GM12878 (cell line): ENCODE data around the gene CREBBP. TPM values are rescaled to one million over a fixed set of nuclear protein-coding genes. Genes with fewer than 3 reads are reported as not detected.

Experiments
- ATAC-seq: fragments of 200-7000 bp; cut with Tn5 transposase; 3 replicates; pipeline ENCODE4 v1.9.1; 2020; ENCODE audit warnings: mild to moderate bottlenecking, moderate library complexity
- BruUV-seq: library from RNA; stranded (reverse); fragments of 400-500 nt; replicated peaks from 2 replicates; lab custom pipeline; 2021; lab: Mats Ljungman, UMichigan
- CTCF ChIA-PET: fragments of 300-600 bp; sonication (Branson Sonifier 250); formaldehyde crosslinking; extraction: SDS; loops from one replicate; lab custom pipeline; 2021; ENCODE audit warnings: inconsistent platforms; lab: Yijun Ruan, JAX
- POLR2A ChIA-PET: fragments of 350-600 bp; formaldehyde crosslinking; extraction: SDS; loops from one replicate; lab custom pipeline; 2021; ENCODE audit warnings: inconsistent platforms; lab: Charles Lee
- RAD21 ChIA-PET: fragments of 300-600 bp; sonication (Branson Sonifier 250); formaldehyde crosslinking; loops from one replicate; lab custom pipeline; 2023; ENCODE audit warnings: antibody characterized with exemption; ENCODE audit not compliant: unreplicated experiment; lab: Charles Lee
- SMC1A ChIA-PET: fragments of 300-600 bp; sonication (Branson Sonifier 250); formaldehyde crosslinking; loops from one replicate; lab custom pipeline; 2023; ENCODE audit not compliant: unreplicated experiment, uncharacterized antibody; lab: Charles Lee
- DNase-seq: peaks from one replicate; pipeline ENCODE4 v3.0.0-alpha.2; 2011; ENCODE audit warnings: low read depth, low spot score
- FAIRE-seq: peaks from 3 replicates; lab custom pipeline; 2011; peaks lifted over from hg19 to GRCh38; lab: Jason Lieb, UNC
- H2AFZ ChIP-seq: 2 replicates; pipeline ENCODE4 v1.6.0; 2011; ENCODE audit warnings: low read depth, low read length, control low read depth; ENCODE audit not compliant: control insufficient read depth
- H3K27ac ChIP-seq: 2 replicates; pipeline ENCODE4 v1.5.1; 2011; ENCODE audit warnings: control low read depth; ENCODE audit not compliant: control insufficient read depth, insufficient read depth
- H3K27me3 ChIP-seq, 2 experiments: replicated peaks in 1 of 2; 2 replicates each; pipeline versions ENCODE4 v1.6.0 to v1.6.1; 2011; ENCODE audit warnings: low read length in 1 of 2; ENCODE audit not compliant: control insufficient read depth in 2 of 2, insufficient read depth in 2 of 2
- H3K36me3 ChIP-seq, 2 experiments: 2 replicates each; pipeline ENCODE4 v1.5.1; 2011; ENCODE audit warnings: low read length in 1 of 2; ENCODE audit not compliant: control insufficient read depth in 2 of 2, insufficient read depth in 2 of 2
- H3K4me1 ChIP-seq: 2 replicates; pipeline ENCODE4 v1.6.1; 2011; ENCODE audit warnings: mild to moderate bottlenecking, low read length, moderate library complexity, mixed read lengths; ENCODE audit not compliant: control insufficient read depth, insufficient read depth
- H3K4me2 ChIP-seq: 2 replicates; pipeline ENCODE4 v1.6.0; 2011; ENCODE audit warnings: control low read depth; ENCODE audit not compliant: control insufficient read depth, insufficient read depth
- H3K4me3 ChIP-seq: fragments of 200-600 bp; sonication (generic); 2 replicates; pipeline ENCODE4 v1.5.1; 2016
- H3K79me2 ChIP-seq: 2 replicates; pipeline ENCODE4 v1.6.0; 2011; ENCODE audit warnings: low read length; ENCODE audit not compliant: control insufficient read depth, insufficient read depth
- H3K9ac ChIP-seq: 2 replicates; pipeline ENCODE4 v1.8.0; 2011; ENCODE audit warnings: low read length, control low read depth, mixed read lengths; ENCODE audit not compliant: control insufficient read depth, insufficient read depth
- H3K9me3 ChIP-seq: replicated peaks from 3 replicates; pipeline ENCODE4 v1.5.1; 2011; ENCODE audit warnings: mild to moderate bottlenecking, low read length; ENCODE audit not compliant: control insufficient read depth, insufficient read depth
- H4K20me1 ChIP-seq: 2 replicates; pipeline ENCODE4 v1.6.0; 2011; ENCODE audit not compliant: control insufficient read depth, insufficient read depth
- BACH1 ChIP-seq: fragments of 450-650 bp; IDR thresholded peaks from 2 replicates; pipeline ENCODE4 v1.6.1; 2017; ENCODE audit warnings: mild to moderate bottlenecking, borderline replicate concordance
- BCL11A ChIP-seq: IDR thresholded peaks from 2 replicates; pipeline ENCODE4 v1.6.1; 2011; ENCODE audit warnings: low read depth, low read length
- CBFB ChIP-seq: IDR thresholded peaks from 2 replicates; pipeline ENCODE4 v1.6.1; 2016; ENCODE audit warnings: antibody characterized with exemption, low read depth
- CHD1 ChIP-seq: IDR thresholded peaks from 2 replicates; pipeline ENCODE4 v1.6.1; 2012; ENCODE audit warnings: low read depth, low read length, improper control_type of control experiment
- CREM ChIP-seq: IDR thresholded peaks from 2 replicates; pipeline ENCODE4 v1.6.1; 2014; ENCODE audit warnings: antibody characterized with exemption, low read depth
- EZH2 ChIP-seq: IDR thresholded peaks from 2 replicates; pipeline ENCODE4 v1.6.1; 2012; ENCODE audit warnings: low read depth, mild to moderate bottlenecking, control low read depth, inconsistent platforms, low read length, borderline replicate concordance; ENCODE audit not compliant: control insufficient read depth
- JUND ChIP-seq: IDR thresholded peaks from 2 replicates; pipeline ENCODE4 v1.6.1; 2012; ENCODE audit warnings: low read depth, mild to moderate bottlenecking, low read length, improper control_type of control experiment, moderate library complexity
- MEF2A ChIP-seq: IDR thresholded peaks from 2 replicates; pipeline ENCODE4 v1.6.1; 2011; ENCODE audit warnings: low read depth, mild to moderate bottlenecking, low read length, moderate library complexity; ENCODE audit not compliant: insufficient read depth
- RCOR1 ChIP-seq: conservative IDR thresholded peaks from 2 replicates; pipeline ENCODE4 v1.6.1; 2012; ENCODE audit warnings: low read depth, low read length, improper control_type of control experiment
- RUNX3 ChIP-seq: IDR thresholded peaks from 2 replicates; pipeline ENCODE4 v1.6.1; 2012; ENCODE audit warnings: low read length, inconsistent platforms
- SIN3A ChIP-seq: IDR thresholded peaks from 2 replicates; pipeline ENCODE4 v1.6.1; 2012; ENCODE audit warnings: low read depth, low read length, improper control_type of control experiment
- SUZ12 ChIP-seq: fragments of 200-600 bp; sonication (generic); IDR thresholded peaks from one replicate; pipeline ENCODE4 v1.6.1; 2018; ENCODE audit warnings: antibody characterized with exemption, mild to moderate bottlenecking; ENCODE audit not compliant: unreplicated experiment
- TCF12 ChIP-seq: IDR thresholded peaks from 2 replicates; pipeline ENCODE4 v1.6.1; 2011; ENCODE audit warnings: low read depth, mild to moderate bottlenecking, low read length
- ZNF24 ChIP-seq: fragments of 450-650 bp; IDR thresholded peaks from 2 replicates; pipeline ENCODE4 v1.6.1; 2017; ENCODE audit warnings: antibody characterized with exemption, mild to moderate bottlenecking
- ZSCAN29 ChIP-seq: fragments of 450-650 bp; IDR thresholded peaks from 2 replicates; pipeline ENCODE4 v1.6.1; 2017; ENCODE audit warnings: mild to moderate bottlenecking, moderate library complexity
- WGBS: methylation state at CpG from one replicate; pipeline ENCODE4 v1.1.6; 2016; ENCODE audit warnings: low lambda C conversion rate; ENCODE audit not compliant: insufficient replicate concordance, insufficient coverage; ENCODE audit errors: missing lambda C conversion rate; 5-methylcytosine and 5-hydroxymethylcytosine counted together
- in situ Hi-C: fragments of 300-500 bp; cut with MboI; formaldehyde crosslinking; loops from 9 replicates; pipeline ENCODE4 v1.14.3; 2018; ENCODE audit warnings: mixed read lengths
- intact Hi-C: fragments of 100-400 bp; cut with micrococcal nuclease; formaldehyde crosslinking; loops from one replicate; pipeline ENCODE4 v1.14.2; 2022; ENCODE audit not compliant: unreplicated experiment
- polyA plus RNA-seq, 11 experiments: library from polyadenylated mRNA; depleted of rRNA in 4 of 11; unstranded in 6 of 11; stranded (reverse) in 5 of 11; fragments of >200 nt; fragmentation: Nextera tagmentation in 4 of 11; fragmentation: Illumina TruSeq in 1 of 11; extraction: Ambion mirVana in 4 of 11; extraction: Trizol in 1 of 11; gene quantifications; 1 replicate in 1 of 11; 2 replicates in 10 of 11; pipeline versions ENCODE4 v1.2.1 to v1.2.3, GENCODE V29; 2011 to 2016; ENCODE audit warnings: inconsistent platforms in 2 of 11, missing spikeins in 2 of 11, low read depth in 1 of 11
- total RNA-seq, 4 experiments: library from RNA; depleted of rRNA in 3 of 4; stranded (reverse); fragments of >200 nt in 3 of 4; fragmentation: Illumina TruSeq in 1 of 4; extraction: Trizol in 1 of 4; gene quantifications; 2 replicates each; pipeline versions ENCODE4 v1.2.1 to v1.2.3, GENCODE V29; 2013 to 2021
- TF ChIP-seq, protein P1 (sequence below): IDR thresholded peaks from 2 replicates; pipeline ENCODE4 v1.6.1; 2011; ENCODE audit warnings: low read depth, low read length, improper control_type of control experiment, borderline replicate concordance
- TF ChIP-seq, protein P2 (sequence below): fragments of 450-650 bp; IDR thresholded peaks from 2 replicates; pipeline ENCODE4 v1.6.1; 2016; ENCODE audit warnings: mild to moderate bottlenecking
- TF ChIP-seq, protein P3 (sequence below): IDR thresholded peaks from 2 replicates; pipeline ENCODE4 v1.6.1; 2012; ENCODE audit warnings: low read length, inconsistent platforms
- TF ChIP-seq, protein P4 (sequence below): IDR thresholded peaks from 2 replicates; pipeline ENCODE4 v1.6.1; 2011; ENCODE audit warnings: mild to moderate bottlenecking, low read depth, low read length, moderate library complexity; ENCODE audit not compliant: insufficient replicate concordance

The CREBBP gene
- total and polyA plus RNA-seq, 10 of the 15 experiments (the other 5 are each of a cell fraction or from before 2014, with no cell fraction given): 3.4 to 32.7 (median 7.9) TPM

DNA sequence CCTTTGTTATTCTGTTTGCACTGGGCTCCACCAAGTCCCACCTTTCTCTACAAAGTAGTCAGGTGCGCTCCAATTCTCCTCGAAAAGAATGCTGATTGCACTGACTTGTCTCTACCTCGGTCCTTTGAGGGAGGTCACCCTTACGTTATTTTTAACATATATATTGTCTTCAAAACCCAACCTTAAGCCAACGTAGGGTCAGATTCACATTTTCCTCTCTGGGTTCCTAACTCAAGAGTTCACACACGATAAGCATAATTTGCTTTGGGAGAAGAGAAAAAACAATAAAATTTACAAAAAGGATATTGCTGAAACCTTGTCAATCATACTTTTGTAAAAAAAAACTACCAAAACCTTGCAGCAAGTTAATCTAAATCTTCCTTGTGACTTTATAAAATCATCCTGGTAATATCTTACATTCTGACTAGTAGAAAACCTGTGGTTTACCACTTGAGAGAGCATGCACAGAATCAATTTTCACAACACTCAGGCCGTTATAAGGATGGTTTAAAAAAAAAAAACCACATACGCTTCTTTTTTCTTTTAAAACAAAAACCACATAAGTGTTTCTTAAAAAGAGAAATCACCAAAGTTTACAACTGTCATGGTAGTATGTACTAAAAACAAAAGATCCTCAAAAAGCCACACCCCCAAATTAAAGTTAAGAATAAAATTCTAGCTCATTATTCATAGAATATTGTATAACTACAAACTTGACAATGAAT lies 91.0 kb downstream of the CREBBP start:
- ChIA-PET POLR2A (interaction anchor here (0.6 to 1.3 kb wide), 2 partner anchors 13 to 21 kb away, joined by 3 to 7 read pairs; no protein-coding TSS in a partner anchor), RAD21 (interaction anchor here (1.0 kb wide), 1 partner anchor 89 kb away, joined by 4 read pairs; no protein-coding TSS in a partner anchor), SMC1A (interaction anchor here (0.7 to 2.9 kb wide), 9 partner anchors 11 to 1371 kb away, joined by 3 to 15 read pairs (median 4); no protein-coding TSS in a partner anchor), CTCF (interaction anchor here (0.7 to 1.2 kb wide), 2 partner anchors 11 to 71 kb away, joined by 3 read pairs; no protein-coding TSS in a partner anchor)
- Histone ChIP-seq H3K4me3 (no peak overlapping the region), H3K36me3 (peaks cover 19 to 29% of the 10 kb centered on the region in 2 experiments), H3K27ac (peak overlapping the region; percentile 12; the same call in 1 of the 2 replicates), H2AFZ (no peak overlapping the region), H3K27me3 (no peaks in the 10 kb centered on the region), H3K9me3 (no peaks in the 10 kb centered on the region), H3K4me2 (peak overlapping the region; percentile 25), H3K9ac (no peak overlapping the region; the same call in 1 of the 2 replicates), H3K4me1 (peaks cover 29% of the 10 kb centered on the region), H3K79me2 (peaks cover 17% of the 10 kb centered on the region), H4K20me1 (peaks cover 14% of the 10 kb centered on the region)
- DNase-seq (peak; percentile 64), FAIRE-seq (peak; percentile 89), ATAC-seq (peak; percentile 75)
- no TSS peak for BruUV-seq
- WGBS: 31% methylated on average over 8 of the region's 8 CpGs
- intact Hi-C loops: loop anchor here (1.0 to 5.0 kb wide), 3 partner anchors 21 to 88 kb away; no protein-coding TSS in a partner anchor
- in situ Hi-C loops: no loop called here
- peak; percentile 94 for TF ChIP-seq CBFB
- TF ChIP-seq TCF12: no peak
- TF ChIP-seq, protein P1, sequence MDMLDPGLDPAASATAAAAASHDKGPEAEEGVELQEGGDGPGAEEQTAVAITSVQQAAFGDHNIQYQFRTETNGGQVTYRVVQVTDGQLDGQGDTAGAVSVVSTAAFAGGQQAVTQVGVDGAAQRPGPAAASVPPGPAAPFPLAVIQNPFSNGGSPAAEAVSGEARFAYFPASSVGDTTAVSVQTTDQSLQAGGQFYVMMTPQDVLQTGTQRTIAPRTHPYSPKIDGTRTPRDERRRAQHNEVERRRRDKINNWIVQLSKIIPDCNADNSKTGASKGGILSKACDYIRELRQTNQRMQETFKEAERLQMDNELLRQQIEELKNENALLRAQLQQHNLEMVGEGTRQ: no peak
- TF ChIP-seq RCOR1: no peak; the same call in 1 of the 2 replicates
- TF ChIP-seq, protein P2, sequence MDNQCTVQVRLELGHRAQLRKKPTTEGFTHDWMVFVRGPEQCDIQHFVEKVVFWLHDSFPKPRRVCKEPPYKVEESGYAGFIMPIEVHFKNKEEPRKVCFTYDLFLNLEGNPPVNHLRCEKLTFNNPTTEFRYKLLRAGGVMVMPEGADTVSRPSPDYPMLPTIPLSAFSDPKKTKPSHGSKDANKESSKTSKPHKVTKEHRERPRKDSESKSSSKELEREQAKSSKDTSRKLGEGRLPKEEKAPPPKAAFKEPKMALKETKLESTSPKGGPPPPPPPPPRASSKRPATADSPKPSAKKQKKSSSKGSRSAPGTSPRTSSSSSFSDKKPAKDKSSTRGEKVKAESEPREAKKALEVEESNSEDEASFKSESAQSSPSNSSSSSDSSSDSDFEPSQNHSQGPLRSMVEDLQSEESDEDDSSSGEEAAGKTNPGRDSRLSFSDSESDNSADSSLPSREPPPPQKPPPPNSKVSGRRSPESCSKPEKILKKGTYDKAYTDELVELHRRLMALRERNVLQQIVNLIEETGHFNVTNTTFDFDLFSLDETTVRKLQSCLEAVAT: peak; percentile 86
- 0 out of 2 replicates have a peak, but pooled peaks have one; percentile 61 for TF ChIP-seq ZNF24
- no peak for TF ChIP-seq SIN3A
- no peak for TF ChIP-seq SUZ12
- 0 out of 2 replicates have a peak, but pooled peaks have one; percentile 34 for TF ChIP-seq BCL11A
- TF ChIP-seq BACH1: no peak
- 0 out of 2 replicates have a peak, but pooled peaks have one; percentile 57 for TF ChIP-seq MEF2A
- TF ChIP-seq RUNX3: peak; percentile 100
- TF ChIP-seq CHD1: no peak
- TF ChIP-seq CREM: peak; percentile 53; the same call in 1 of the 2 replicates
- no peak for TF ChIP-seq JUND
- TF ChIP-seq, protein P3, sequence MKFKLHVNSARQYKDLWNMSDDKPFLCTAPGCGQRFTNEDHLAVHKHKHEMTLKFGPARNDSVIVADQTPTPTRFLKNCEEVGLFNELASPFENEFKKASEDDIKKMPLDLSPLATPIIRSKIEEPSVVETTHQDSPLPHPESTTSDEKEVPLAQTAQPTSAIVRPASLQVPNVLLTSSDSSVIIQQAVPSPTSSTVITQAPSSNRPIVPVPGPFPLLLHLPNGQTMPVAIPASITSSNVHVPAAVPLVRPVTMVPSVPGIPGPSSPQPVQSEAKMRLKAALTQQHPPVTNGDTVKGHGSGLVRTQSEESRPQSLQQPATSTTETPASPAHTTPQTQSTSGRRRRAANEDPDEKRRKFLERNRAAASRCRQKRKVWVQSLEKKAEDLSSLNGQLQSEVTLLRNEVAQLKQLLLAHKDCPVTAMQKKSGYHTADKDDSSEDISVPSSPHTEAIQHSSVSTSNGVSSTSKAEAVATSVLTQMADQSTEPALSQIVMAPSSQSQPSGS: peak; percentile 72
- TF ChIP-seq EZH2: no peak
- TF ChIP-seq, protein P4, sequence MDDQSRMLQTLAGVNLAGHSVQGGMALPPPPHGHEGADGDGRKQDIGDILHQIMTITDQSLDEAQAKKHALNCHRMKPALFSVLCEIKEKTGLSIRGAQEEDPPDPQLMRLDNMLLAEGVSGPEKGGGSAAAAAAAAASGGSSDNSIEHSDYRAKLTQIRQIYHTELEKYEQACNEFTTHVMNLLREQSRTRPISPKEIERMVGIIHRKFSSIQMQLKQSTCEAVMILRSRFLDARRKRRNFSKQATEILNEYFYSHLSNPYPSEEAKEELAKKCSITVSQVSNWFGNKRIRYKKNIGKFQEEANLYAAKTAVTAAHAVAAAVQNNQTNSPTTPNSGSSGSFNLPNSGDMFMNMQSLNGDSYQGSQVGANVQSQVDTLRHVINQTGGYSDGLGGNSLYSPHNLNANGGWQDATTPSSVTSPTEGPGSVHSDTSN: no peak
- no peak for TF ChIP-seq ZSCAN29
